ENCODE data around the gene SERPINB6.

SERPINB6 gene

DNA sequence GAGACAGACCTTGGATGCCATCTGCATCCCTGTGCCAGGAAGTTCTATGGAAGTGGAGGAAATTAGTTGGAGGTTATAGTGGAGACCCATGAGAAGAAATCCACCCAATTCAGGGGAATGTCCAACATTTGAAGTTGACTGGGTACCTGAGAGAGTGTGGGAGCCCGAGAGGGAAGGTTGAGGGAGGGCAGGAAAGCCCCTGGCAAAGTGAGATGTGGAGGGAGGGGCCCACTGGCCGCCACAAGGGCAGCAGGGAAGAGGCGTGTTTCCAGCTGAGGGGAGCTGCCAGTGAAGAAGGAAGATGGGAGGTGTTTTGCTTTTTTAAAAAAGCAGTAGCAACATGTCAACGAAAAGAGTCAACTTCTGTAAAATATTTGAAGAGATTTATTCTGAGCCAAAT, 52.0 kb downstream of the SERPINB6 start:
- no peaks in the 10 kb centered on the region for H3K79me2 ChIP-seq (ENCODE audit: insufficient read depth, low read length)
- no peaks in the 10 kb centered on the region for H4K20me1 ChIP-seq (ENCODE audit: insufficient read depth, low read length)
- no peak overlapping the region for H3K27ac ChIP-seq (ENCODE audit: low read depth, low read length, poor library complexity, severe bottlenecking)
- no peaks in the 10 kb centered on the region for H3F3A ChIP-seq (ENCODE audit: insufficient read depth, low read length)
- peaks cover 4% of the 10 kb centered on the region for H3K4me1 ChIP-seq (ENCODE audit: insufficient read depth, low read length, severe bottlenecking)
- no peaks in the 10 kb centered on the region for H3K9me3 ChIP-seq (ENCODE audit: low read length)
- no peak overlapping the region for H3K4me3 ChIP-seq (ENCODE audit: low read depth, low read length, poor library complexity, severe bottlenecking)
- H3K27me3 ChIP-seq (ENCODE audit: insufficient read depth, low read length): no peaks in the 10 kb centered on the region
- no peaks in the 10 kb centered on the region for H3K36me3 ChIP-seq (ENCODE audit: insufficient read depth, low read length)
- no peak overlapping the region for H2AFZ ChIP-seq (ENCODE audit: low read length)
- H3K9ac ChIP-seq (ENCODE audit: low read length): no peak overlapping the region
- no peak overlapping the region for H3K4me2 ChIP-seq (ENCODE audit: low read length)
- TF ChIP-seq, protein P1, sequence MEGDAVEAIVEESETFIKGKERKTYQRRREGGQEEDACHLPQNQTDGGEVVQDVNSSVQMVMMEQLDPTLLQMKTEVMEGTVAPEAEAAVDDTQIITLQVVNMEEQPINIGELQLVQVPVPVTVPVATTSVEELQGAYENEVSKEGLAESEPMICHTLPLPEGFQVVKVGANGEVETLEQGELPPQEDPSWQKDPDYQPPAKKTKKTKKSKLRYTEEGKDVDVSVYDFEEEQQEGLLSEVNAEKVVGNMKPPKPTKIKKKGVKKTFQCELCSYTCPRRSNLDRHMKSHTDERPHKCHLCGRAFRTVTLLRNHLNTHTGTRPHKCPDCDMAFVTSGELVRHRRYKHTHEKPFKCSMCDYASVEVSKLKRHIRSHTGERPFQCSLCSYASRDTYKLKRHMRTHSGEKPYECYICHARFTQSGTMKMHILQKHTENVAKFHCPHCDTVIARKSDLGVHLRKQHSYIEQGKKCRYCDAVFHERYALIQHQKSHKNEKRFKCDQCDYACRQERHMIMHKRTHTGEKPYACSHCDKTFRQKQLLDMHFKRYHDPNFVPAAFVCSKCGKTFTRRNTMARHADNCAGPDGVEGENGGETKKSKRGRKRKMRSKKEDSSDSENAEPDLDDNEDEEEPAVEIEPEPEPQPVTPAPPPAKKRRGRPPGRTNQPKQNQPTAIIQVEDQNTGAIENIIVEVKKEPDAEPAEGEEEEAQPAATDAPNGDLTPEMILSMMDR (IDR thresholded peaks at IDR 0.05; ENCODE audit: low read length): no peak
- no peak for TF ChIP-seq EZH2 (IDR thresholded peaks at IDR 0.05; ENCODE audit: borderline replicate concordance, low read length)
- no peaks in the 10 kb centered on the region for H3K9me2 ChIP-seq (ENCODE audit: low read depth, low read length)

DNA sequence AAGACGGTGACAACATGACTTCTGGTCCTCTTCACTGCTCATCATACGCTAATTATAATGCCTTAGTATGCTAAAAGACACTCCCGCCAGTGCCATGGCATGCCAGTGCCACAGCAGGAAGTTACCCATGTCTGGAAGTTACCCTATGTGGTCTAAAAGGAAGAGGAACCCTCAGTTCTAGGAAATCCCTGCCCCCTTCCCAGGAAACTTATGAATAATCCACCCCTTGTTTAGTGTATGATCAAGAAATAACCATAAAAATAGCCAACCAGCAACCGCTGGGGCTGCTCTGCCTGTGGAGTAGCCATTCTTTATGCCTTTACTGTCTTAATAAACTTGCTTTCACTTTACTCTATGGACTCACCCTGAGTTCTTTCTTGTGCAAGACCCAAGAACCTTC, 52.4 kb downstream of the SERPINB6 start:
- no peaks in the 10 kb centered on the region for H3K36me3 ChIP-seq (ENCODE audit: insufficient read depth, low read length)
- no peak overlapping the region for H3K4me3 ChIP-seq (ENCODE audit: low read depth, low read length, poor library complexity, severe bottlenecking)
- TF ChIP-seq EZH2 (IDR thresholded peaks at IDR 0.05; ENCODE audit: borderline replicate concordance, low read length): no peak
- TF ChIP-seq, protein P1 (IDR thresholded peaks at IDR 0.05; ENCODE audit: low read length): no peak
- no peak overlapping the region for H2AFZ ChIP-seq (ENCODE audit: low read length)
- no peak overlapping the region for H3K27ac ChIP-seq (ENCODE audit: low read depth, low read length, poor library complexity, severe bottlenecking)
- H3K4me2 ChIP-seq (ENCODE audit: low read length): no peak overlapping the region
- no peaks in the 10 kb centered on the region for H3F3A ChIP-seq (ENCODE audit: insufficient read depth, low read length)
- no peak overlapping the region for H3K9ac ChIP-seq (ENCODE audit: low read length)
- H3K9me3 ChIP-seq (ENCODE audit: low read length): no peaks in the 10 kb centered on the region
- H3K9me2 ChIP-seq (ENCODE audit: low read depth, low read length): no peaks in the 10 kb centered on the region
- H3K4me1 ChIP-seq (ENCODE audit: insufficient read depth, low read length, severe bottlenecking): peaks cover 4% of the 10 kb centered on the region
- H3K27me3 ChIP-seq (ENCODE audit: insufficient read depth, low read length): no peaks in the 10 kb centered on the region
- no peaks in the 10 kb centered on the region for H4K20me1 ChIP-seq (ENCODE audit: insufficient read depth, low read length)
- H3K79me2 ChIP-seq (ENCODE audit: insufficient read depth, low read length): no peaks in the 10 kb centered on the region

DNA sequence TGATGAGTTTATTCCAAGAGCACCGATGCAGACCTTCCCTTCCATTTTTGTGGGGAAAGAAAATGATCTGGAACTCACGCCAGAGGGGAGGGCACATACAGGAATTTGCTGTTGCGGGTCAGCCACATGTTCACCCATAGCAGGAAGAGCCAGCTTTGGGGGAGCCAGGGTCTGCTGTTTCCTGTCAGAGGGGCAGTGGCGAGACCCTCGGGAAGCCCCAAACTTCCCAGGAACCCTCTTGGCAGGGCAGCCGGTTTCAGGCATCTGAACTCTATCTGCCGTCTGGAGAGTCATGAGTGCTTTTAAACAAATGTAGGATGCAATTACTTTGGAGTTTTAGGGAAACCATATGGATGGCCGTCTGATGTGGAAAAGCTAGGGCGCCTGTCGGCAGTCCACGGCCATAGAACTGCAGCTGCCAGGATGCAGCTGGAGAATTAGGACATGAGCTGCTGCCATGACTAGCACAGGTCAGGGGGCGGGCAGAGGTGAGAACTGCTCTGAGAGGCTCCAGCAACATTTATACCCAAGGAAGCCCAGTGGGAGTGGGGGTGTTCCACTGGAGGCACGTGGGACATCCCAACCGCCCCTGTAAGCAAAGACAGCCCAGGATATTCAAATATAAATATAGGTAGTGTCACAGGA, 53.4 kb downstream of the SERPINB6 start:
- no peak overlapping the region for H3K27ac ChIP-seq (ENCODE audit: low read depth, low read length, poor library complexity, severe bottlenecking)
- no peaks in the 10 kb centered on the region for H4K20me1 ChIP-seq (ENCODE audit: insufficient read depth, low read length)
- H3K79me2 ChIP-seq (ENCODE audit: insufficient read depth, low read length): no peaks in the 10 kb centered on the region
- no peak overlapping the region for H3K9ac ChIP-seq (ENCODE audit: low read length)
- H3K27me3 ChIP-seq (ENCODE audit: insufficient read depth, low read length): no peaks in the 10 kb centered on the region
- no peak overlapping the region for H3K4me2 ChIP-seq (ENCODE audit: low read length)
- peaks cover 4% of the 10 kb centered on the region for H3K4me1 ChIP-seq (ENCODE audit: insufficient read depth, low read length, severe bottlenecking)
- no peak for TF ChIP-seq EZH2 (IDR thresholded peaks at IDR 0.05; ENCODE audit: borderline replicate concordance, low read length)
- H2AFZ ChIP-seq (ENCODE audit: low read length): no peak overlapping the region
- no peaks in the 10 kb centered on the region for H3K9me2 ChIP-seq (ENCODE audit: low read depth, low read length)
- H3K9me3 ChIP-seq (ENCODE audit: low read length): no peaks in the 10 kb centered on the region
- H3K36me3 ChIP-seq (ENCODE audit: insufficient read depth, low read length): no peaks in the 10 kb centered on the region
- no peaks in the 10 kb centered on the region for H3F3A ChIP-seq (ENCODE audit: insufficient read depth, low read length)
- no peak overlapping the region for H3K4me3 ChIP-seq (ENCODE audit: low read depth, low read length, poor library complexity, severe bottlenecking)

DNA sequence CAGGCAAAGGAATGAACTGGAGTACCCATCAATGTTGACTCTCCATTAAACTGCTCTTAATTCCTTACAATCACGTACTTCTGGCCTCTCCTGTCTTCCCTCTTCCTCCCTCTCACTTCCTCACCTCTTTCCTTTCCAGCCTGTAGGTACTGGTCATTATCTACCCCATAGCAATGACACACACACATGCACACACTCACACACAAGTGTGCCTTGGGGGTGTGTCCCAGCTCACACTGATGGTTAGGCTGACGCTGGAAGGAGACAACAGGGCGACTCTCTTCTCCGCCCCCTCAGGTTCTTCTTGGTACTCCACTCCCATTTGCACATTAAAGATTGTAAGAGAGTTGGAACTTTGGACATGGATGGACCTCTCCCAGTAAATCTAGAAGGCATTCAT, 54.3 kb downstream of the SERPINB6 start:
- Histone ChIP-seq H3K27ac (ENCODE audit: low read depth, low read length, poor library complexity, severe bottlenecking) (no peak overlapping the region), H3K4me3 (ENCODE audit: low read depth, low read length, poor library complexity, severe bottlenecking) (no peak overlapping the region), H4K20me1 (ENCODE audit: insufficient read depth, low read length) (no peaks in the 10 kb centered on the region), H2AFZ (ENCODE audit: low read length) (no peak overlapping the region), H3K9me3 (ENCODE audit: low read length) (no peaks in the 10 kb centered on the region), H3K4me2 (ENCODE audit: low read length) (no peak overlapping the region), H3K79me2 (ENCODE audit: insufficient read depth, low read length) (no peaks in the 10 kb centered on the region), H3K27me3 (ENCODE audit: insufficient read depth, low read length) (no peaks in the 10 kb centered on the region), H3K9me2 (ENCODE audit: low read depth, low read length) (no peaks in the 10 kb centered on the region), H3K4me1 (ENCODE audit: insufficient read depth, low read length, severe bottlenecking) (peaks cover 4% of the 10 kb centered on the region), H3K9ac (ENCODE audit: low read length) (no peak overlapping the region), H3K36me3 (ENCODE audit: insufficient read depth, low read length) (no peaks in the 10 kb centered on the region), H3F3A (ENCODE audit: insufficient read depth, low read length) (no peaks in the 10 kb centered on the region)
- no peak for TF ChIP-seq EZH2 (IDR thresholded peaks at IDR 0.05; ENCODE audit: borderline replicate concordance, low read length)
- TF ChIP-seq, protein P1 (IDR thresholded peaks at IDR 0.05; ENCODE audit: low read length): peak; percentile 32; the same call in 1 of the 2 replicates
